HepG2 (cell line): ENCODE measurements around the gene TNFRSF13B. TPM values are rescaled to one million over a fixed set of nuclear protein-coding genes. Genes with fewer than 3 reads are reported as not detected.

Experiments
- HDAC2 ChIP-seq: sonication (generic); formaldehyde crosslinking; IDR thresholded peaks from 2 replicates; pipeline ENCODE4 v1.4.0; 2020; ENCODE audit warnings: missing genetic modification reagents
- HNF1A ChIP-seq, 2 experiments: sonication (generic) in 1 of 2; formaldehyde crosslinking in 1 of 2; IDR thresholded peaks; 2 replicates each; pipeline versions ENCODE4 v1.4.0 to v1.6.1; 2016 to 2020; ENCODE audit warnings: borderline replicate concordance in 1 of 2, low read depth in 1 of 2, mild to moderate bottlenecking in 1 of 2, missing genetic modification reagents in 1 of 2
- NONO ChIP-seq, 2 experiments: fragments of 450-650 bp in 1 of 2; sonication (generic) in 1 of 2; formaldehyde crosslinking in 1 of 2; IDR thresholded peaks in 1 of 2; conservative IDR thresholded peaks in 1 of 2; 2 replicates each; pipeline versions ENCODE4 v1.6.1 to v1.8.0; 2017 to 2022; ENCODE audit warnings: mild to moderate bottlenecking in 1 of 2, missing genetic modification reagents in 1 of 2, moderate library complexity in 1 of 2
- TERF1 ChIP-seq: sonication (generic); formaldehyde crosslinking; IDR thresholded peaks from 2 replicates; pipeline ENCODE4 v1.8.0; 2022; ENCODE audit warnings: mild to moderate bottlenecking, missing genetic modification reagents, moderate library complexity
- ZNF10 ChIP-seq: sonication (generic); formaldehyde crosslinking; IDR thresholded peaks from 2 replicates; pipeline ENCODE4 v1.4.0; 2020; ENCODE audit warnings: mild to moderate bottlenecking, low read depth, missing genetic modification reagents, borderline replicate concordance
- ZNF251 ChIP-seq: sonication (generic); formaldehyde crosslinking; IDR thresholded peaks from 2 replicates; pipeline ENCODE4 v1.9.0; 2021; ENCODE audit warnings: mild to moderate bottlenecking, missing genetic modification reagents
- ZNF589 ChIP-seq: sonication (generic); formaldehyde crosslinking; conservative IDR thresholded peaks from 2 replicates; pipeline ENCODE4 v1.8.0; 2022; ENCODE audit warnings: mild to moderate bottlenecking, moderate library complexity, missing genetic modification reagents
- ZNF609 ChIP-seq: sonication (generic); formaldehyde crosslinking; IDR thresholded peaks from 2 replicates; pipeline ENCODE4 v1.4.0; 2020; ENCODE audit warnings: mild to moderate bottlenecking, missing genetic modification reagents, borderline replicate concordance
- polyA plus RNA-seq, 8 experiments: library from polyadenylated mRNA; depleted of rRNA in 3 of 8; stranded (reverse) in 7 of 8; unstranded in 1 of 8; fragments of >200 nt; fragmentation: Illumina TruSeq in 4 of 8; extraction: Trizol in 4 of 8; gene quantifications; 2 replicates each; pipeline versions ENCODE4 v1.2.1 to v1.2.3, GENCODE V29; 2011 to 2016; ENCODE audit warnings: low read depth in 4 of 8, missing spikeins in 1 of 8, mixed read lengths in 1 of 8; ENCODE audit not compliant: insufficient read depth in 1 of 8
- total RNA-seq, 5 experiments: library from RNA; depleted of rRNA; stranded (reverse); fragments of >200 nt; fragmentation: Illumina TruSeq; extraction: Trizol; gene quantifications; 2 replicates each; pipeline ENCODE4 v1.2.3, GENCODE V29; 2016; ENCODE audit warnings: low read depth in 1 of 5

TNFRSF13B gene
- total and polyA plus RNA-seq, 2 of the 13 experiments (the other 11 are each of a cell fraction or from before 2014, with no cell fraction given): not detected

GRCh38 chr17:16989230-16989952, 17.5 kb upstream of the TNFRSF13B start (continued):
- no peak for TF ChIP-seq HNF1A (IDR thresholded peaks at IDR 0.05; ENCODE audit: low read depth)
- no peak for TF ChIP-seq HNF1A (CRISPR knock-in tag; IDR thresholded peaks at IDR 0.05; ENCODE audit: borderline replicate concordance)
- no peak for TF ChIP-seq HDAC2 (CRISPR knock-in tag)
- no peak for TF ChIP-seq NONO (IDR thresholded peaks at IDR 0.05)
- no peak for TF ChIP-seq NONO (CRISPR knock-in tag; conservative IDR thresholded peaks at IDR 0.05)
- TF ChIP-seq ZNF10 (CRISPR knock-in tag): no peak
- TF ChIP-seq ZNF589 (CRISPR knock-in tag): no peak
- TF ChIP-seq ZNF609: no peak
- no peak for TF ChIP-seq TERF1 (CRISPR knock-in tag)
- no peak for TF ChIP-seq ZNF251 (CRISPR knock-in tag)
